ENCODE results near the gene ZNF730.
"Not testable (repeated sequence)": the region's sequence is repeated elsewhere in the genome, so short reads cannot be mapped to it uniquely, and the experiment has no call there.

Gene ZNF730

GRCh38 chr19:23116802-23117571 lies at the start of gene ZNF730:
ZNF730 (plus strand) TSS chr19:23117025; CDS start chr19:23117174, 149 bp downstream.
- DNase-seq (ENCODE audit: low read depth) = peak; percentile 18

GRCh38 chr19:23070353-23071146 lies 46.3 kb upstream of the ZNF730 start:
- DNase-seq (ENCODE audit: low read depth) = no peak

- no peak for DNase-seq (ENCODE audit: low read depth)
Observed at GRCh38 chr19:23071147-23071511, 45.7 kb upstream of the ZNF730 start.

GRCh38 chr19:23075031-23075733 lies 41.6 kb upstream of the ZNF730 start:
- DNase-seq (ENCODE audit: low read depth) = no peak

- not testable (repeated sequence) for DNase-seq (ENCODE audit: low read depth)
Observed at GRCh38 chr19:23077776-23078175, 39.0 kb upstream of the ZNF730 start.

- no peak for DNase-seq (ENCODE audit: low read depth)
Observed at GRCh38 chr19:23093832-23094231, 23.0 kb upstream of the ZNF730 start.

- no peak for DNase-seq (ENCODE audit: low read depth)
Observed at GRCh38 chr19:23095418-23095817, 21.4 kb upstream of the ZNF730 start.

GRCh38 chr19:23098286-23098685 lies 18.5 kb upstream of the ZNF730 start:
- no peak for DNase-seq (ENCODE audit: low read depth)

GRCh38 chr19:23098988-23099387 lies 17.8 kb upstream of the ZNF730 start:
- DNase-seq (ENCODE audit: low read depth) = no peak

- DNase-seq (ENCODE audit: low read depth) = no peak
Observed at GRCh38 chr19:23099966-23100365, 16.9 kb upstream of the ZNF730 start.

- DNase-seq (ENCODE audit: low read depth) = no peak
Observed at GRCh38 chr19:23101241-23101640, 15.6 kb upstream of the ZNF730 start.

- DNase-seq (ENCODE audit: low read depth) = no peak
Observed at GRCh38 chr19:23118400-23118799, 1.6 kb downstream of the ZNF730 start.

GRCh38 chr19:23134211-23134610 lies 17.4 kb downstream of the ZNF730 start:
- not testable (repeated sequence) for DNase-seq (ENCODE audit: low read depth)

GRCh38 chr19:23145617-23146415 lies 29.0 kb downstream of the ZNF730 start:
- DNase-seq (ENCODE audit: low read depth) = no peak

GRCh38 chr19:23160766-23161165 lies 43.9 kb downstream of the ZNF730 start:
- no peak for DNase-seq (ENCODE audit: low read depth)

GRCh38 chr19:23168286-23168685 lies 51.5 kb downstream of the ZNF730 start:
- not testable (repeated sequence) for DNase-seq (ENCODE audit: low read depth)

GRCh38 chr19:23183251-23183650 lies 66.4 kb downstream of the ZNF730 start:
- no peak for DNase-seq (ENCODE audit: low read depth)

- no peak for DNase-seq (ENCODE audit: low read depth)
Observed at GRCh38 chr19:23190341-23190740, 73.5 kb downstream of the ZNF730 start.
